Loucy (cell line): ENCODE results near the gene PHLDA1.

ENCODE experiments used
- EZH2phosphoT487 ChIP-seq: fragments of 200-600 bp; IDR thresholded peaks from 2 replicates; pipeline ENCODE4 v1.6.1; 2018; ENCODE audit warnings: antibody characterized with exemption, mild to moderate bottlenecking, moderate library complexity, borderline replicate concordance
- TF ChIP-seq, protein P1 (sequence below): fragments of 200-600 bp; sonication (generic); conservative IDR thresholded peaks from 2 replicates; pipeline ENCODE4 v1.5.1; 2014; ENCODE audit warnings: mild to moderate bottlenecking, antibody characterized with exemption, low read length

GRCh38 chr12:76038176-76038575 is 6.6 kb upstream of the PHLDA1 start:
- TF ChIP-seq, protein P1, sequence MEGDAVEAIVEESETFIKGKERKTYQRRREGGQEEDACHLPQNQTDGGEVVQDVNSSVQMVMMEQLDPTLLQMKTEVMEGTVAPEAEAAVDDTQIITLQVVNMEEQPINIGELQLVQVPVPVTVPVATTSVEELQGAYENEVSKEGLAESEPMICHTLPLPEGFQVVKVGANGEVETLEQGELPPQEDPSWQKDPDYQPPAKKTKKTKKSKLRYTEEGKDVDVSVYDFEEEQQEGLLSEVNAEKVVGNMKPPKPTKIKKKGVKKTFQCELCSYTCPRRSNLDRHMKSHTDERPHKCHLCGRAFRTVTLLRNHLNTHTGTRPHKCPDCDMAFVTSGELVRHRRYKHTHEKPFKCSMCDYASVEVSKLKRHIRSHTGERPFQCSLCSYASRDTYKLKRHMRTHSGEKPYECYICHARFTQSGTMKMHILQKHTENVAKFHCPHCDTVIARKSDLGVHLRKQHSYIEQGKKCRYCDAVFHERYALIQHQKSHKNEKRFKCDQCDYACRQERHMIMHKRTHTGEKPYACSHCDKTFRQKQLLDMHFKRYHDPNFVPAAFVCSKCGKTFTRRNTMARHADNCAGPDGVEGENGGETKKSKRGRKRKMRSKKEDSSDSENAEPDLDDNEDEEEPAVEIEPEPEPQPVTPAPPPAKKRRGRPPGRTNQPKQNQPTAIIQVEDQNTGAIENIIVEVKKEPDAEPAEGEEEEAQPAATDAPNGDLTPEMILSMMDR, result no peak
- no peak for TF ChIP-seq EZH2phosphoT487
